ENCODE measurements around the gene UCHL1.
"Not testable (repeated sequence)": the region's sequence is repeated elsewhere in the genome, so short reads cannot be mapped to it uniquely, and the experiment has no call there.

The UCHL1 gene

GRCh38 chr4:41232406-41232805 is 24.3 kb upstream of the UCHL1 start:
- no peak overlapping the region for H3K4me3 ChIP-seq (ENCODE audit: low read length)
- no peak for DNase-seq (ENCODE audit: low read depth, low spot score)

DNA sequence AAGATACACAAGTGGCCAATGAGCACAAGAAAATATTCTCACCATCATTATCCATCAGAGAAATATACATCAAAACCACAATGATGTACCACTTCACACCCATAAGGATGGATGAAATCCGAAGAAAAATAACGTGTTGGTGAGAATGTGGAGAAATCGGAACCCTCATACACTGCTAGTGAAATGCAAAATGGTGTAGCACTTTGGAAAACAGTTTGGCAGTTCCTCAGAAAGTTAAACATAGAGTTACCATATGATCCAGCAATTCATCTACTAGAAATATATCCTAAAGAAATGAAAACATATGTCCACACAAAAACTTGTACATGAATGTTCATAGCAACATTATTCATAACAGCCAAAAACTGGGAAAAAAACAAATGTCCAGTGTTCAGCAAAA is 23.9 kb upstream of the UCHL1 start:
- H3K4me3 ChIP-seq (ENCODE audit: low read length) = no peak overlapping the region
- DNase-seq (ENCODE audit: low read depth, low spot score) = no peak

- DNase-seq (ENCODE audit: low read depth, low spot score) = no peak
- no peak overlapping the region for H3K4me3 ChIP-seq (ENCODE audit: low read length)
Measured at GRCh38 chr4:41236032-41236431, 20.7 kb upstream of the UCHL1 start.

DNA sequence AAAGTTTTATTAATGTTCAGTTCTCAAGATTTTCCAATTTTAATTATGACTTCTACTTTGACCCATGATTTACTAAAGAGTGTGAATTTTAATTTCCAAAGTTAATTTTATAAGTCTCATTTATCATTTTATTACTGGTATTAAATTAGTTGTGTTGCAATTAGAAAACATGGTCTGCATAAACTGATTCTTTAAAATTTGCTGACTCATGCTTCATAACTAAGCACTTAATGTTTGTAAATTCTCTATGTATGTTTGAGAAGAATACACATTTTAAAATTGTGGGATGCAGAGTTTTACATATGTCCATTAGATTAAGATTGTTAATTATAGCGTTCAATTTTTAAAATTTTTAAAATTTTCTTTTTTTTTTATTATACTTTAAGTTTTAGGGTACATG is 20.2 kb upstream of the UCHL1 start:
- no peak overlapping the region for H3K4me3 ChIP-seq (ENCODE audit: low read length)
- DNase-seq (ENCODE audit: low read depth, low spot score) = no peak

GRCh38 chr4:41241919-41242318 is 14.8 kb upstream of the UCHL1 start:
- no peak overlapping the region for H3K4me3 ChIP-seq (ENCODE audit: low read length)
- DNase-seq (ENCODE audit: low read depth, low spot score) = no peak

GRCh38 chr4:41245983-41246382 is 10.7 kb upstream of the UCHL1 start:
- no peak overlapping the region for H3K4me3 ChIP-seq (ENCODE audit: low read length)
- DNase-seq (ENCODE audit: low read depth, low spot score) = no peak

DNA sequence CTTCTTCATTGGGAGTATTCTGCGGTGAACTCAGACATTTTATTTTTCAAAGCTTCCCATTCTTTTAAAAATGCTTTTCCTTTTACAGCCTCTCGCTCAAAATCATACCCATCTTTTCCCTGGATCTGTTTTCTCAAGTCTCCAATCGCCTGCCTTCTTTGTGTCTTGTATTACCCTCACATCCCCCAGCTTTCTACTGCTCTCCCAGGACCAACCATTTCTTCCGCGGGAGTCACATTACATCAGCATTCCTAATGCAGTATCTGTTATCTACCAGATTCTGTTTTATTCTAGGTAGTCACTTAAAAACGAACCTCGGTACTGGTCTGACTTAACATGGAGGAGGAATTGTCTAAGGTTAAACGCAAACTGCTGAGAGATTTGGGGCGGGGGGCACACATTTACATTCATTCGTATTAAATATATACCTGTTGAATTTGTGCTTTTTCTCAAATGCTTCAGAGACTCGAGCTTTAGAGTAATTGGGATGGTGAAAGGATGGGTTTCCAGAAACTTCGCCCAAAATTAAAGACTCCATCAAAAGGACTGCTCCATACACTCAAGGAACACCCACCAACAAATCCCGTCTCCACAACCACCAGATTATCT is 493 bp upstream of the UCHL1 start:
- DNase-seq (ENCODE audit: low read depth, low spot score) = no peak

DNA sequence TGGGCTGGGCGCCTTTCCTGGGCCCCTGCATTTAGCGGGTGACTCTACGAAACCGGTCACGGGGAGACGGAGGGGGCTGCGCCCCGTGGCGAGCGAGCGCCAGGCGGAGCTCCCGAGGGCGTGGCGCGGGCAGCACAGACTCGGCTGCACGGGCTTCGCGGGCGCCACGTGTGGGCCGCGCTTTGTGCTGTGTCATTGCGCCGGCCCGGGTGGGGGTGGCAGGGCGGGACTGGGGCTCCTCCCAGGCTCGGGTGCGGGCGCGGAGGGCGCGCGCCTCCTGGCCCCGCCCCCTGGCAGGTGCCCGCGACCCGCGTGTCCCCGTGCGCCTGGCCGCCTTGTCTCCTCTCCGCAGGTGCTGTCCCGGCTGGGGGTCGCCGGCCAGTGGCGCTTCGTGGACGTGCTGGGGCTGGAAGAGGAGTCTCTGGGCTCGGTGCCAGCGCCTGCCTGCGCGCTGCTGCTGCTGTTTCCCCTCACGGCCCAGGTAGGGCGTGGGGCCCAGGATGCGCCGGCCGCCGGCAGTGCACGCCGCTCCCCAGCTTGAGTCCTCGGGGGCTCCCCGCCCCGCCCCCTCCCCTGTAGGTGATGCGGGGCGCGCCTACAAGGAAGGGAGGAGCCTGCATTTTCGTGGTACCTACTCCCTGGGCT is 651 bp downstream of the UCHL1 start:
- no peak for DNase-seq (ENCODE audit: low read depth, low spot score)
- no peak overlapping the region for H3K4me3 ChIP-seq (ENCODE audit: low read length)

More for the DNA sequence above, 493 bp upstream of the UCHL1 start:
- no peak overlapping the region for H3K4me3 ChIP-seq (ENCODE audit: low read length)

DNA sequence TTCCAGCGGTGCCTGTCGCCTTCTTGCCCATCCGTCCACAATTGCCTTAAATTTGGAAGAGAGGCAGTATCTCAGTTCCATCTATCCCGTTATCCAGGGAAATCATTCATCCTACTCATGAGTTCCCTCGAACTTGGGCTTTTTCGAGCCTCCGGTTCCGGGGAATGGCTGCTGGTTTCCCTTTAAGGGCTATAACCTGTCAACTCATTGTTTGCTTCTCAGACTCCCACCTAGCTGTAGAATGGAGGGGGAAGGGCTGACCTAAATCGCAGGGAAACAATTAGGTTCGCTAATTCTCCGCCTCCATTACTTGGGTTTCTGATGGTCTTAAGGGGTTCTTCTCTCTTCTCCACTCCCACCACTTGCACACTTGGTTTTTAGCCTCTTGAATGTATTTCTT is 1.2 kb downstream of the UCHL1 start:
- no peak overlapping the region for H3K4me3 ChIP-seq (ENCODE audit: low read length)
- DNase-seq (ENCODE audit: low read depth, low spot score) = no peak

DNA sequence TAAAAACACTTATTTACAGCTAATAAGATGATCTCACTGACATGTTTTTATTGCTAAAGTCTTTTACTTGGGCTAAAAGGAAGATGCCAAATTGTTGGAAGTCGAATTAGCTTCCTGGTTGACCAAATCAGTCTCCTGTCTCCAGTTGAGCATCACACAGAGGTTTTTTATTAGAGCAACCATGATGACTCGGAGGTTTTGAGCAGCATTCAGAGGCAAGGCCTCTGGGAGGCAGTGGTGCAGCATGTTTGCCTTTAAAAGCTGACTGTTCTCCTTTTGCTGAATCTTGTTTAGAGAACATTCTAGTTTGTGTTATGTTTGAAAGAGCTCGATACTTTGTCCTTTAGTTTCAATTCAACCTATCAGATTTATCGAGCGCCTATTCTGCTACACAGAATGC is 2.1 kb downstream of the UCHL1 start:
- peak; percentile 5 for DNase-seq (ENCODE audit: low read depth, low spot score)
- H3K4me3 ChIP-seq (ENCODE audit: low read length) = no peak overlapping the region

DNA sequence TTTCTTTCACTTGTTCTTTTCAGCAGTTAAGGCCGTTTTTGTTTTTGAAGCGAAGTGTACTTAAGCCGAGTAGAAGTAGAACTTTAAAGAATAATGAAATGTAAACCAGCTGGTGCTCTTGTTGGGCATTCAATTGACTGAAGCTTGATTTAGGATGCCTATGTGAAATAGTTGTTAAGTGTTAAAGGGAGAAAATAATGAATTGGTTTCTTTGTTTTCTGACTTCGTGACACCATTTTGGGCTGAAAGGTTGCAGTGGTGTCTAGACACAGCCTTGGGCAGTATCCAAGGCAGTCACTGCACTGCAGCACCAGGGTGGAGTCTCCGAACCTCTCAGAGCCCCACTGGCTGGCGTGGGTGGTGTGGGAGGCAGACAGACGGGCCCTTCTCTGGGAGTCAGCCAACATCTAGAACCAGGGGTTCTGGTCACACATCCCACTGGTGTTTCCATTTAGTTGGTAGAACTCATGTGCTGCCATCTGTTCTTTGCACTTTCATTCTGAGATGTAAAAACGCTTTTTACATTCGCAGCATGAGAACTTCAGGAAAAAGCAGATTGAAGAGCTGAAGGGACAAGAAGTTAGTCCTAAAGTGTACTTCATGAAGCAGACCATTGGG is 3.5 kb downstream of the UCHL1 start:
- H3K4me3 ChIP-seq (ENCODE audit: low read length) = no peak overlapping the region
- DNase-seq (ENCODE audit: low read depth, low spot score) = no peak

DNA sequence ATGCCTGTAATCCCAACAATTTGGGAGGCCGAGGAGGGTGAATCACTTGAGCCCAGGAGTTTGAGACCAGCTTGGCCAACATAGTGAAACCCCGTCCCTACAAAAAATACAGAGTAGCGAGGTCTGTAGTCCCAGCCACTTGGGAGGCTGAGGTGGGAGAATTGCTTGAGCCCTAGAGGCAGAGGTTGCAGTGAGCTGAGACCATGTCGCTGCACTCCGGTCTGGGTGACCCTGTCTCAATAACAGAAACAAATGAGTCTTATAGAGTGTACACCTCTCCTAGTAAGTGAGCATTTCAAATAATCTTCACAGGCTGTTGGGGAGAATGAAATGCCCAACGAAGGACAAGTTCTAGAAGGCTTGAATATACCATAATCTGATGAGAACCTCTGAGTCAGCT is 5.5 kb downstream of the UCHL1 start:
- no peak for DNase-seq (ENCODE audit: low read depth, low spot score)
- no peak overlapping the region for H3K4me3 ChIP-seq (ENCODE audit: low read length)

DNA sequence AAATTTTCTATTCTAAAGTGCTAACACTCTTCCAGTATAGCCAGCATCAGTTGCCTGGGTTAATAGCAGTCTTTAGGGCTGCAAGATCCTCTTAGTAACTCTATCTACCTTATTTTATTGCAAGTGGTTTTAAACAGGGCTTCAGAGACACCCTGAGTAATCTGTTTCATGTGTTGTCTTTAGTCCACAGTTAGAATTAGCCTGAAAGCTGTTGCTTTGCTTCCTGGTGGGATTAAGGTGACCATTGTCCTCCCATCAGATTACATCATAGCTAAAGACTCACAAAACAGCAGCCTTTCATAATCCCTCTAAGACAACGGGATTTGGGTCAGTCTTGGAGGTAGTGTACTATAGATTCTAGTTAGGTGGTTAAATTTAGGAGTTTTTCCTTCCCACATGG is 7.5 kb downstream of the UCHL1 start:
- DNase-seq (ENCODE audit: low read depth, low spot score) = no peak
- no peak overlapping the region for H3K4me3 ChIP-seq (ENCODE audit: low read length)

GRCh38 chr4:41267997-41268396 is 11.3 kb downstream of the UCHL1 start:
- DNase-seq (ENCODE audit: low read depth, low spot score) = no peak

DNA sequence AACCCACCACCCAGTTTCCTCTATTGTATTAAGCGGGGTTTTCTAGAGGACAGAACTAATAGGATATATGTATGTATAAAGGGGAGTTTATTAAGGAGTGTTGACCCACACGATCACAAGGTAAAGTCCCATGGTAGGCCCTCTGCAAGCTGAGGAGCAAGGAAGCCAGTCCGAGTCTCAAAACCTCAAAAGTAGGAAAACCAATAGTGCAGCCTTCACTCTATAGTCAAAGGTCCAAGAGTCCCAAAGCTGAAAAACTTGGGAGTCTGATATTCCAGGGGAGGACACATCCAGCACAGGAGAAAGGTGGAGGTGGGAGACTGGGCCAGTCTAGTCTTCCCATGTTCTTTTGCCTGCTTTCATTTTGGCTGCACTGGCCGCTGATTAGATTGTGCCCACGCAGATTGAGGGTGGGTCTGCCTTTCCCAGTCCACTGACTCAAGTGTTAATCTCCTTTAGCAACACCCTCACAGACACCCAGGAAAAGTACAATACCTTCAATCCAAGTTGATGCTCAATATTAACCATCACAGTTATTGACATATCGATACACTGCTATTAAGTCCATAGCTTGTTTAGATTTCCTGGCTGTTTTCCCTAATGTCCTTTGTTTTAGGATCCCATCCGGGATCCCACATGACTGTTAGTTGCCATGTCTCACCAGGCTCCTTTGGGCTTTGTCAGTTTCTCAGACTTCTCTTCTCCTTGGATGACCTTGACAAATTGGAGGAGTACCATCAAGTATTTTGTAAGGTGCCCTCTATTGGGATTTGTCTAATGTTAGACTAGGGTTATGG is 12.2 kb downstream of the UCHL1 start:
- H3K4me3 ChIP-seq (ENCODE audit: low read length) = no peak overlapping the region

More at GRCh38 chr4:41267997-41268396, 11.3 kb downstream of the UCHL1 start:
- no peak overlapping the region for H3K4me3 ChIP-seq (ENCODE audit: low read length)

DNA sequence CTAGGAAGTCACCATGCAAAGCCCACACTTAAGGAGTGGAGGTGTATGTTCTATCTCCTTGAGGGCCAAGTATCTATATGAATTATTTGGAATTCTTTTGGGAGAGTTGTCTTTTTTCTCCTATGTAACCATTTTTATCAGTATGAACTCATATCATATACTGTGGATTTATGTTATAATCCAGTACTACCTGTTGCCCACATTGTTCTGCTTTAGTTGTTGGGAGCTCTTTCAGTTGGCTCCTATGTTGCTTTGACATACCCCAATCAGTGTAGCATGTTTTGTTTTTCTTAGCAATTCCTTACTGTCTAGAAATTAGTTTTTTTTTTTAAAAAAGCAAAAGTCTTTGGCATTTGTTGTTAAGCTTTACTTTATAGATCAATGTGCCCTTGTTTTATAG is 13.0 kb downstream of the UCHL1 start:
- DNase-seq (ENCODE audit: low read depth, low spot score) = no peak
- H3K4me3 ChIP-seq (ENCODE audit: low read length) = no peak overlapping the region

More for the DNA sequence above, 12.2 kb downstream of the UCHL1 start:
- no peak for DNase-seq (ENCODE audit: low read depth, low spot score)

GRCh38 chr4:41275931-41276330 is 19.2 kb downstream of the UCHL1 start:
- H3K4me3 ChIP-seq (ENCODE audit: low read length); DNase-seq (ENCODE audit: low read depth, low spot score): not testable (repeated sequence)

- no peak overlapping the region for H3K4me3 ChIP-seq (ENCODE audit: low read length)
- DNase-seq (ENCODE audit: low read depth, low spot score) = no peak
Measured at GRCh38 chr4:41280010-41280409, 23.3 kb downstream of the UCHL1 start.

DNA sequence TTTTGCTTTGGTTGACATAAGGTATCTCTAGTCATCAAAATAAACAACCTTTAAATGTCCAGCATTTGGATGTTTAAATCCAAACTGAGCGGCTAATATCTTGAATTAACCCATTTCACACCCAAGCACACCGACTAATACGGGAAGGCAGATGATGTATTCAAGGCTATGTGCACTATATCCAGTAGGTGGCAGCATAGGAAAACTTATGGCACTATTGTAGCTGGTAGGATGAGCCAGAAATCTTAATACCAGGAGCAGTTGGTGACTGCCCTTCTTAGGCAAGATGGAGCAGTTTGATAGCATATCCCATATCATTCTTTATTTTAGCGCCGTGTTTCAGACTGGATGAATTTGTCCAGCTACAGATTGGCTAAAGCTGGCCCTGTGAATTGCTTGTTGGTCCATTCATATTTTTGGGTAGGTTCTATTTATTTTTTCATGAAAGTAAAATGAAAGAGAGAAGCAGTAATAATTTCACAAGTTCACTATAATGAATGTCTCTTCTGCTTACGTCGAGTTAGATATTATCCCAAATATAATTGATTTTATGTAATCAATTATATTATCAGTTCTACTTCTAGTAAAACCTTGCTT is 24.4 kb downstream of the UCHL1 start:
- no peak overlapping the region for H3K4me3 ChIP-seq (ENCODE audit: low read length)
- peak; percentile 64 for DNase-seq (ENCODE audit: low read depth, low spot score)

GRCh38 chr4:41282366-41282765 is 25.6 kb downstream of the UCHL1 start:
- H3K4me3 ChIP-seq (ENCODE audit: low read length) = no peak overlapping the region
- DNase-seq (ENCODE audit: low read depth, low spot score) = no peak
